GM18868 (cell line): ENCODE measurements around the gene HNF4A.
A peak's percentile ranks its signal among the peaks of the same experiment; 100 is the strongest.
"Not testable (repeated sequence)": the region's sequence is repeated elsewhere in the genome, so short reads cannot be mapped to it uniquely, and the experiment has no call there.

Source experiments
- ATAC-seq: cut with Tn5 transposase; IDR thresholded peaks from one replicate; pipeline ENCODE4 v1.9.1; 2021; ENCODE audit warnings: mild to moderate bottlenecking, moderate library complexity; ENCODE audit not compliant: unreplicated experiment

HNF4A gene

DNA sequence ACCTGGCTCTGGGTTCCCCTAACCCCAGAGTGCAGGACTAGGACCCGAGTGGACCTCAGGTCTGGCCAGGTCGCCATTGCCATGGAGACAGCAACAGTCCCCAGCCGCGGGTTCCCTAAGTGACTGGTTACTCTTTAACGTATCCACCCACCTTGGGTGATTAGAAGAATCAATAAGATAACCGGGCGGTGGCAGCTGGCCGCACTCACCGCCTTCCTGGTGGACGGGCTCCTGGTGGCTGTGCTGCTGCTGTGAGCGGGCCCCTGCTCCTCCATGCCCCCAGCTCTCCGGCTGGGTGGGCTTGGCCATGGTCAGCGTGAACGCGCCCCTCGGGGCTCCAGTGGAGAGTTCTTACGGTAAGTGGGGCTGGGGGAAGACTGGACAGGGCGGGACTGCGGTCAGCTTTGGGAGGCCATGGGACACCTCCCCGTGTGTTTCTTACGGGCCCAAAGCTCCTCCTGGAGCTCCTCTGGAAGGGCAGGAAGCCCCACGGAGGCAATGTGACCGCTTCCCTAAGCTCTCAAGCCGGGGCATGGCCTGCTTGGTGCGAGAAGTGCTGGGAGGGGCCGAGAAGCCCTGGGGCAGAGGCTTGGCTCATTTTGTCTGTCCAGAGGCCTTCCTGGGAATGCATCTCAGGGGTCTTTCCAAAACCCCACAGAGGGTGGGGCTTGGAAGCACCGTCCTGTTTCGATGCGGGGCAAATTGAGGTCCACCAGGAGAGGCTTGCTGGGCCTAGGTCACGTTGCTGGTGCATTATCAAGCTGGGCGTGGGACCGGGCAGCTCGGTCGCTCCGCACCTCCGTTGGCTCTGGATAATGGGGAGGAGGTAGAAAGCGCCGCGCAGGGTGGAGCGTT, at the start of gene HNF4A:
Gene HNF4A, plus strand, starts transcription at position 202 of the 855 bp plus-strand sequence. Its CDS starts 106 bp downstream, at position 308.
- no peak for ATAC-seq

DNA sequence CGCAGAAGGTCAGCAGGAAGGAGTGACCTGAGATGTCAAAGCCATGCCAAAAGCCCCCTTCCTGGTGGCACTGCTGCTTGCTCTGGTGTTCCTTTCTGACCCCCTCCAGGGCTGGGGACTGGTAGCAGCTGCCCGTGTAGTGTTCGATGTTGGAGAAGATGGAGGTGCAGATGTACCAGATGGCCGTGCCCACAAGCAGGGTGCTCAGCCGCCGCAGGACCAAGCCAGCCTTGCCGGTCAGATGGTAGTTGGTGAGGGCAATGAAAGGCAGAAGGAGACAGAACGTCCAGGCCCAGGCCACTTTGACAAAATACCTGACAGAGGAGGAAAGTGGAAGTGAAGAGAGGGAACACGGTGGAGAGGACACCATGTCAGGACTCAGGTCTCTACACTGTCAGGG, 48.6 kb upstream of the HNF4A start:
- no peak for ATAC-seq

DNA sequence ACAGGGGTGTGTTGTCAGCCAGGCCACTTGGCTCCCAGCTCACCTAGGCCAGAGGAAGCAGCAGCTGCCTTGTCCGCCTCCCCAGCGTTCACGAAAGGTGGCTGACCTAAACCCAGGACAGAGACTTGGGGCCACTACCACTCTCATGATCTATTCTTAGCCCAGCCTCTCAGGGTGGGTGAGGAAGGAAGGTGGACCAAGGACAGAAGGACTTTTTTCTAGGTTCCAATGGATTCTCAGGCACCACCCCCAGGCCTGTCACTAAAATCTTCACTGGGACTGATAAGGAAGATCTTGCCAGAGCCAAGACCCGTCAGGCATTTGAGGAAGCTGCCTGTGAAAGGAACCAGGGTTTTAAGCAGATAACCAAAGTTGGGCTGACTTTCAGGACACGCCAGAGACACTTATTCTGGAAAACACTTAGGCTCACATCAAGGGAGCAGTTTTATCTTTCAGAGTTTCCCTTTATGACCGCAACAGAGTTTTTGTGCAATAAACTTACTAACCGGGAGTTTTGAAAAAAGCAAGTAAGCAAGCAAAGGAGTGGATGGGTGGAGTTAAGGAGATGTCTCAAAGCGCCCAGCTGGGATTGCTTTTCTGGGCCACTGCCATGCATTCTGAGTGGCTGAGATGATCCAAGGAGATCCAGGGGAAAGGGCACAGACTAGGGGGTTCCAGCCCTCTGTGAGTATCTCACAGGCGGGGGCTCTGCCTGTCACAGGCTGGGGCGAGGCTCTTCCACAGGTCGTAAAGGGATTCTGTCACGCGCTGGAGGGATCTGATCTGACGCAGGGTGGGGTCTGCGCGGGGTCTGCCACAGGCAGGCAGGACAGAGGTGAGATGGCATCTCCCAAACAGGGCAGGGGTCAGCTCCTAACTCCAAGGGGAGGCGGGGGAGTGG, 45.5 kb upstream of the HNF4A start:
- ATAC-seq, result no peak

GRCh38 chr20:44310664-44311639, 44.5 kb upstream of the HNF4A start, which contains the start of gene FITM2:
Gene FITM2, minus strand, starts transcription at chr20:44311202. Its CDS starts 54 bp downstream, at chr20:44311148.
- peak; percentile 91 for ATAC-seq

GRCh38 chr20:44314870-44315269, 40.6 kb upstream of the HNF4A start:
- ATAC-seq, result no peak

DNA sequence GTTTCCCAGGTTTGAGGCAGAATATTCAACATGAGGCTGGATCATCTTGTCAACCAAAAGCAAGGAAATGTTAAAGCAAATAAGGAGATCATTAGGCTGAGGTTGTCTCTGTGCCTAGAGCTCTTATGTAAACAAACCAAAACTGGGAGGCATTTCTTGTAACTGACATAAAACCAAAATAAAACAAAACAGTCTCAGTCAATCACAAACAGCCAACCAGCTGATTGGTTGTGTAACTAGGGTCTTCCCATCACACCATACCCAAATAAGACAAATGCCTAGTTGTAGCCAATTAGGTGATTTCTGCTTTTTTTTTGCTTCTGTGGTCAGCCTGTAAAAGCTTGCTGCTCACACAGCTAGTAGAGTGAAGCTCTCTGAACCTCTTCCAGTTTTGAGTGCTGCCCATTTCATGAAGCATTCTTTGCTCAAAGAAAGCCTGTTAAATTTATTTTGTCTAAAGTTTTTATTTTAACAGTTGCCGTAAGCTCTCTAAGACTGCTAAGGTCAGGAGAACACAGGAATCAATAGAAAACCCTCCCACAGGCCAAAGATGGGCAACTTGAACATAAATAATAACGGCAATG, 35.6 kb upstream of the HNF4A start:
- ATAC-seq, result no peak

GRCh38 chr20:44324343-44324742, 31.2 kb upstream of the HNF4A start:
- no peak for ATAC-seq

GRCh38 chr20:44326391-44327159, 28.9 kb upstream of the HNF4A start:
- no peak for ATAC-seq

DNA sequence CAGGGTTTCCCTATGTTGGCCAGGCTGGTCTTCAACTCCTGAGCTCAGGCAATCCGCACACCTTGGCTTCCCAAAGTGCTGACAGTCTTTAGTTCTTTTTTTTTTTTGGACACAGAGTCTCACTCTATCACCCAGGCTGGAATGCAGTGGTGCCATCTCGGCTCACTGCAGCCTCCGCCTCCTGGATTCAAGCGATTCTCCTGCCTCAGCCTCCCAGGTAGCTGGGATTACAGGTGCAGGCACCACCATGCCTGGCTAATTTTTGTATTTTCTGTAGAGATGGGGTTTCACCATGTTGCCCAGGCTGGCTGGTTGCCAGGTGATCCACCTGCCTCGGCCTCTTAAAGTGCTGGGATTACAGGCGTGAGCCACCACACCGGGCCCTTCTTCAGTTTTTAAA, 27.8 kb upstream of the HNF4A start:
- ATAC-seq, result not testable (repeated sequence)

DNA sequence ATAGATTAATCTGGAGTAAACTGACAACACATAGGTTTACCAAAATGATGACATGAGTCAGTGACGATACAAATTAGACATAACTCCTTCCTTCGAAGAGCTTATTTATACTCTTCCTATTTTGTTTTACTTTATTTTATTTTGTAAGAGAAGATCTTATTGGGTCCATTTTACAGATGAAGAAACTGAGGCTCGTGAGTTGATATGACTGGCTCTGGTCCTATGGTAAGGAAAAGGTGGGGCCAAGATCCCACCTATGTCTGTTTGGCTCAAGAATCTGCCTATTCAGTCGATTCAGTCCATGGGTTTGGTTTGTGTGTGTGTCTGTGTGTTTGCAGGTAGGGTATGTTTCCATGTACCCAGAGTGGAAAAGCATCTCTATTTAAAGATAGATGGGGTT, 27.1 kb upstream of the HNF4A start:
- no peak for ATAC-seq

- no peak for ATAC-seq
These were observed 24.3 kb upstream of the HNF4A start for GRCh38 chr20:44331201-44331600.

- ATAC-seq, result no peak
These were observed 21.2 kb upstream of the HNF4A start for GRCh38 chr20:44334306-44334705.

- ATAC-seq, result no peak
These were observed 20.8 kb upstream of the HNF4A start for GRCh38 chr20:44334709-44335108.

- ATAC-seq, result no peak
These were observed 19.8 kb upstream of the HNF4A start for GRCh38 chr20:44335675-44336074.

DNA sequence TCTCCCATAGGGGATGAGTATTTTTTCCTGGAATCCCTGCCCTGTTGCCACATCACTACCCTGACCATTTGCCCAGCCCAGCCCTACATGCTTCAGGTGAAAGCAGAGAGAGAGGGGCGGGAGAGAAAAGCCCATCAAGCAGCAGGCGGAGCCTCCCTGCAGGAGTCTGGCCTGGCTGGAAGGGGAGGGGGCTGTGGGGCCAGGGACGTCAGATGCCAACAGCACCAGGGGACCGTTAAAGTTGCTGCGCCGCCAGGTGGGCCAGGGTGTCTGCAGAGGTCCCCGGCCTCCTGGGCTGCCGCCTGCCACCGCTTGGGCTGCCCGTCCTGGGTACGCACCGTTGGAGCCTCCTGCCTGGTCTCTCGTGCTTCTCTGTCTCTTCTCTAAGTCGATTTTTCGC, 19.4 kb upstream of the HNF4A start:
- no peak for ATAC-seq

- ATAC-seq, result no peak
These were observed 18.6 kb upstream of the HNF4A start, which contains the start of gene R3HDML for GRCh38 chr20:44336725-44337380. Gene R3HDML, plus strand, starts transcription at chr20:44337043. Its CDS starts 115 bp downstream, at chr20:44337158.

DNA sequence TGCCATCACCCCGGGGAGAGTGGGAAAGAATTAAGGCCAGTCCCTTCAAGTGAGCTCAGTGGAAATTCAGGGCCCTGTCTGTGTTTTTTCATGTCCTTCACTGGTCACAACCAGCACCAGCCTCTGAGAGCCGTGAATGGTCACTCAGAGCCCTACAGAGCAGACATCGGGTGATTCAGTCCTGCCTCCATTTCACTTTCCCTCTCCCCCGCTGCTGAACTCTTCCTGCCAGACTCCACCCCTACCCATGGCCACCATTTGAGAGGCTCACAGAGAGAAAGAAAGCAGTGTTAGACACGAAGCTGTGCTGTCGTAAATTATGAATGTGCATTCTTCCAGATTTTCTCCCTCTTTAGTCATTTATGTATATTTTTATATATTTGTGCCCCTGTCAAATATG, 13.3 kb upstream of the HNF4A start:
- ATAC-seq, result no peak

DNA sequence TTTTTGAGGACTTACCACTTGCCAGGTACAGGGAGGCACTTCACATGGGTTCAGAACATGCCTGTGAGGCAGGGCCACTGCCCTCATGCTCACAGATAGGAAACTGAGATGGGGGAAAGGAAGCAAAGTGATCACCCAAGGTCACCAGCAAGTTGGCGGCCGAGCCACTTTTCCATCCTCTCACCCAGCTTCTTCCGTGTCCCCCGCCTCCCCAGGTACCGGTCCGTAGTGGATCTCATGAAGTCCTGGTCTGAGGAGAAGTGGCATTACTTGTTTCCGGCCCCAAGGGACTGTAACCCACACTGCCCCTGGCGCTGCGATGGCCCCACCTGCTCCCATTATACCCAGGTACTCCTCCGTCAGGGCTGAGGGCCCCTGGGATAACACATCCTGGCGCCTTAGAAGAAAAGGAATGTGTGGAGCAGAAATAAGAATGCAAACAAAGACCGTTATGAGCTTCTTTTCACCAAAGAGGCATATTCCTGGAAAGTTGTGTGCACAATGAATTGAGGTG, 12.3 kb upstream of the HNF4A start:
- ATAC-seq, result no peak

DNA sequence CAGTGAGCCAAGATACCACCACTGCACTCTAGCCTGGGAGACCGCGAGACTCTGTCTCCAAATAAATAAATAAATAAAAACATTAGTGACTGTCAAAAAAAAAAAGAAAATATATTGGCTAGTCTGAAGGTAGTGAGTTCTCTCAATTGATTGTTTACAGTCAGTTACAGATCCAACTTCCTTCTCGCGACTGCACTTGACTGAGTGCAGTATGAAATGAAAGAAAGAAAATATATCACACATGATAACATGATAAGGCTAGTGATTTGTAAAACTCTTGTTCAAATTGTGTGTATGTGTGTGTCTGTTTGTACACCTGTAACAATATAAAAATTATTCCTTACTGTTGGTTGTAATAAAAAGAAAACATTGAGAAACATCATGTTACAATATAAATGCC, 10.8 kb upstream of the HNF4A start:
- ATAC-seq, result no peak
